Neural progenitor cell (in vitro differentiated cells): Measurements from ENCODE around the gene MYO1E.

Experiments
- EZH2 ChIP-seq: fragments of 200-600 bp; sonication (generic); IDR thresholded peaks from 2 replicates; pipeline ENCODE4 v1.6.1; 2017; ENCODE audit warnings: antibody characterized with exemption, mild to moderate bottlenecking, moderate library complexity
- EZH2phosphoT487 ChIP-seq: fragments of 200-600 bp; sonication (generic); IDR thresholded peaks from 2 replicates; pipeline ENCODE4 v1.6.1; 2017; ENCODE audit warnings: antibody characterized with exemption
- TF ChIP-seq, protein P1 (sequence below): fragments of 200-600 bp; sonication (generic); IDR thresholded peaks from 2 replicates; pipeline ENCODE4 v1.5.1; 2017; ENCODE audit warnings: antibody characterized with exemption, mild to moderate bottlenecking

DNA sequence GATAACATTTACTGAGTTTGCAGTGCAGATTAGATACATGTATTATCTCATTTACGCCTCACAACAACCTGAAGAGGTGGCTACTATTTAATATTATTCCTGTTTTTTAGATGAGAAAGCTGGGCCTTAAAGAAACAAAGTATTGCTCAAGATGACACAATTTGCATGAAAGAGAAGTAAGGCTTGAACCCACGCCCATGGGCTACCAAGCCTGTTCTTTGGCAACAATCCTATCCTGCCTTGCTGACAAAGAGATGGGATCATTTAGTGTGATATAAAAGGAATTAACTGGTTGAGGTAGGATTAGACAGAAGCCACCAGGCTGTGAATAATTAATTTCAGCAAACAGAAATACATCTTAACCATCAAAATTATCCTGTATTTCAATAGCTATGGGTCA, 175.2 kb downstream of the MYO1E start:
- TF ChIP-seq, protein P1, sequence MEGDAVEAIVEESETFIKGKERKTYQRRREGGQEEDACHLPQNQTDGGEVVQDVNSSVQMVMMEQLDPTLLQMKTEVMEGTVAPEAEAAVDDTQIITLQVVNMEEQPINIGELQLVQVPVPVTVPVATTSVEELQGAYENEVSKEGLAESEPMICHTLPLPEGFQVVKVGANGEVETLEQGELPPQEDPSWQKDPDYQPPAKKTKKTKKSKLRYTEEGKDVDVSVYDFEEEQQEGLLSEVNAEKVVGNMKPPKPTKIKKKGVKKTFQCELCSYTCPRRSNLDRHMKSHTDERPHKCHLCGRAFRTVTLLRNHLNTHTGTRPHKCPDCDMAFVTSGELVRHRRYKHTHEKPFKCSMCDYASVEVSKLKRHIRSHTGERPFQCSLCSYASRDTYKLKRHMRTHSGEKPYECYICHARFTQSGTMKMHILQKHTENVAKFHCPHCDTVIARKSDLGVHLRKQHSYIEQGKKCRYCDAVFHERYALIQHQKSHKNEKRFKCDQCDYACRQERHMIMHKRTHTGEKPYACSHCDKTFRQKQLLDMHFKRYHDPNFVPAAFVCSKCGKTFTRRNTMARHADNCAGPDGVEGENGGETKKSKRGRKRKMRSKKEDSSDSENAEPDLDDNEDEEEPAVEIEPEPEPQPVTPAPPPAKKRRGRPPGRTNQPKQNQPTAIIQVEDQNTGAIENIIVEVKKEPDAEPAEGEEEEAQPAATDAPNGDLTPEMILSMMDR, result no peak
- TF ChIP-seq EZH2, result no peak
- no peak for TF ChIP-seq EZH2phosphoT487
